KOPT-K1 (cell line): Measurements from ENCODE around the gene SBF1.

ENCODE experiments used
- H3K27ac ChIP-seq: fragments of 200-600 bp; sonication (generic); 2 replicates; pipeline ENCODE4 v1.5.1; 2016; ENCODE audit warnings: antibody characterized with exemption, mild to moderate bottlenecking, low read depth, low read length; ENCODE audit not compliant: poor library complexity, severe bottlenecking
- H3K36me3 ChIP-seq: fragments of 200-600 bp; sonication (generic); 2 replicates; pipeline ENCODE4 v1.5.1; 2017; ENCODE audit warnings: antibody characterized with exemption, mild to moderate bottlenecking, low read length, moderate library complexity; ENCODE audit not compliant: insufficient read depth
- H3K9me3 ChIP-seq: fragments of 200-600 bp; sonication (generic); 2 replicates; pipeline ENCODE4 v1.5.1; 2017; ENCODE audit warnings: antibody characterized with exemption, low read length, mild to moderate bottlenecking; ENCODE audit not compliant: insufficient read depth, poor library complexity, severe bottlenecking

SBF1 gene

DNA sequence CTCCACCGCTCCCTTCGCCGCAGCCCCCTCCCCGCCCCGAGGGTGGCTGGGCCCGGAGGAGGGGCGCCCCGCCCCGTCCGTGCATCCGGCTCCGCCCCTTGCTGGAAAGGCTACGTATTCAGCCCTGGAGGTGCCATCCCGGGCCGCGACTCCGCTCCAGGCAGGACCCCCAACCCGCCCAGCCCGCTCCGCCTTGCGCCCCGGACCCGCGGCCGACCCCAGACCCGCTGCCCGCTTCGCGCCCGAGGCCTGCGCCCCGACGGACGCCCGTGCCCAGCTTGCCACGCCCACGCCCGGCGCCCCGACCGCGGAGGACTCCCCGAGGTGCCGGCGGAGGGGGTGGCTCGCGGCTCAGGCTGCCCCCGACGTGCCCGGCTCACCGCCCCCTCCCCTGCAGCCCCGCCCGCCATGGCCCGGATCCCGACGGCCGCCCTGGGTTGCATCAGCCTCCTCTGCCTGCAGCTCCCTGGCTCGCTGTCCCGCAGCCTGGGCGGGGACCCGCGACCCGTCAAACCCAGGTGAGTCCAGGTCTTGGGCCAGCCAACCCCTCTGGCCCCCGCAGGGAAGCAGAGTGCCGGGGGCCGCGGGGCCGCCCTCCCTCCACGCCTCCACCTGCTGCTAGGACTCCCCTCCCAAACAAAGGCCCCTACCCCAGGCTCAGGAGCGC, 6.7 kb upstream of the SBF1 start, which contains the start of gene ADM2:
TSS of gene ADM2 (plus strand) at position 104 of the 667 bp plus-strand sequence. CDS start at position 409, 305 bp downstream.
- no peak within 1 kb of the TSS for H3K27ac ChIP-seq
- no peaks in the 10 kb centered on the region for H3K36me3 ChIP-seq
- no peaks in the 10 kb centered on the region for H3K9me3 ChIP-seq

DNA sequence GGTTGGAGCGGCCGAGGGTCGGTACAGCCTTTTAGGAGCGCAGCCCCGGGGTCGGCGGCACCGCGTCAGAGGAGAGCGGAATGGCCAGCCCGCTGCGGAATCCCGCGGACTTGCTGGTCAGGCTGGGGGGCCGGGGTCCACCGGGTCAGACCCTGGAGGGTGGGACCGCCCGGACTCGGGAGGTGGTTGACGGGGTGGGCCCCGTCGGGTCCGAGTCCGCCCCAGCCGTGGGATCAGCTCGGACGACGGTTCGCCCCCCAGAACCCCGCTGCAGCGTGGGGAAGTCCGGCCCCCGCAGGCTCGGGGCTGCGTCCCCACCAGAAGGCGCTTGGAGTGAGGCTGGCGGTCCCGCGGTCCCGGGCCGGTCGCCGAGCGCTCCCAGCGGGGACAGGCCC, 6.2 kb upstream of the SBF1 start:
- H3K27ac ChIP-seq: no peak overlapping the region
- no peaks in the 10 kb centered on the region for H3K9me3 ChIP-seq
- H3K36me3 ChIP-seq: no peaks in the 10 kb centered on the region

DNA sequence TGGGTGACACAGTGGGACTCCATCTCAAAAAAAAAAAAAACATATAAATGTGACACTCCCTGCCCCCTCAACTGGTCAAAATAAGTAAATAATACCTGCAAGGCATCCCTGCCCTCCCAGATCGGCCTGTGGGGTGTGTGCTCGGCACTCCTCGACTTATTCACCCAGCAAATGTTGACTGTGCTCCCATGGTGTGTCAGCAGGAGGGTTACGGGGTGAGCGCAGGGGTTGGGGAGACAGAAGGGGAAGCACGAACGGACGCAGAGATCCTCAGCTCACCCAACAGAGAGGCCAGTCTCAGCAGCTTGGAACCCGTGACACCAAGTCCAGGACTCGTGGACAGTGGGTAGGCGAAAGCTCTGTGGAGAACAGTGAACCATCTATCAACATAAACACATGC, 4.9 kb upstream of the SBF1 start:
- no peak overlapping the region for H3K27ac ChIP-seq

DNA sequence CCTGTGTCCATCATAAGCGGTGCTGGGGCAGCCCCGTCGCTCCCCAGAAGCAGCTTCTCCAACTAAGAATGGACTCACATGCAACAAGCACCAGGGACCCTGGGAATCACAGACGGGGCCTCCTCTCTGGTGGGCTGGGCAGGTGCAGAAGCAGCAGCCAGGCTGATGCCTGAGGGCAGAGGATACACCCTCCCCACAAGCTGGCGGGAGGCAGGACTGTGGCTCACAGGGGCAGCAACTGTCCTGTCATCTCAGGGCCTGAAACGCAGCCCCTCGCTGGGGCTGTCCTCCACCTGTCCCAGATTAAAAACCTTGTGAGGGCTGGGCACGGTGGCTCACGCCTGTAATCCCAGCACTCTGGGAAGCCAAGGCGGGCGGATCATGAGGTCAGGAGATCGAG, 3.1 kb upstream of the SBF1 start:
- H3K27ac ChIP-seq: no peak overlapping the region
- no peaks in the 10 kb centered on the region for H3K9me3 ChIP-seq
- H3K36me3 ChIP-seq: no peaks in the 10 kb centered on the region

More for the DNA sequence above, 4.9 kb upstream of the SBF1 start:
- H3K36me3 ChIP-seq: no peaks in the 10 kb centered on the region
- no peaks in the 10 kb centered on the region for H3K9me3 ChIP-seq

DNA sequence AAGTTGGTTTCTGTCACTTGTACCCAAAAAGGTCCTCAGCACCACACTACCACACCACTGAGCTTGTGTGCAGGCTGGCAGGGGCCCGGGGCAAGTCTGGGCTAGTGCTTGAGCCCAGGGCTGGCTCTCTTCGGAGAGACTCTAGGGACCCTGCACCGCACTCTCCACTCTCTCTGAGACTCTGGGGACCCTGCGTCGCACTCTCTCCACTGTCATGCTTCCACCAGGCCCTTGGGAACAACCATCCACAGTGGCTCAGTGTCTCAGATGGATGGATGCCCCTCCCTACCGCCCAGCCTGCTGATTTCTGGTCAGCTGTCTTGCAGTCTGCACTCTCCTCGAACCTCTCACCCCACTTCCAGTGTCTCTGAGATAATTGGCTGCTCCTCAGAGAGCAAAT, 2.0 kb upstream of the SBF1 start:
- Histone ChIP-seq H3K36me3 (no peaks in the 10 kb centered on the region), H3K9me3 (no peaks in the 10 kb centered on the region), H3K27ac (no peak overlapping the region)

DNA sequence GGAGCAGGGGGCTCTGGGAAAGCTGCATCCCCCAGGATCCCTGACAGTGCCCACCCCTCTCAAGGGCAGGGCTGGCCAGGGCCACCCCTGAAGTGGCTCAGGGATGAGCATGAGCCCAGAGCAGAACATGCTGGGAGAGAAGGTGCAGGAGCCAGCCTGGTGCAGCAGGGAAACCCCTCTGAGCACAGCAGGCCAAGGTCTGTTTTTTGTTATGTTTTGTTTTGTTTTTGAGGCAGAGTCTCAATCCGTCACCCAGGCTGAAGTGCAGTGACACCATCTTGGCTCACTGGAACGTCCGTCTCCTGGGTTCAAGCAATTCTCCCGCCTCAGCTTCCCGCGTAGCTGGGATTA, 792 bp upstream of the SBF1 start:
- Histone ChIP-seq H3K27ac (peak overlapping the region; percentile 96), H3K9me3 (no peaks in the 10 kb centered on the region), H3K36me3 (no peaks in the 10 kb centered on the region)

DNA sequence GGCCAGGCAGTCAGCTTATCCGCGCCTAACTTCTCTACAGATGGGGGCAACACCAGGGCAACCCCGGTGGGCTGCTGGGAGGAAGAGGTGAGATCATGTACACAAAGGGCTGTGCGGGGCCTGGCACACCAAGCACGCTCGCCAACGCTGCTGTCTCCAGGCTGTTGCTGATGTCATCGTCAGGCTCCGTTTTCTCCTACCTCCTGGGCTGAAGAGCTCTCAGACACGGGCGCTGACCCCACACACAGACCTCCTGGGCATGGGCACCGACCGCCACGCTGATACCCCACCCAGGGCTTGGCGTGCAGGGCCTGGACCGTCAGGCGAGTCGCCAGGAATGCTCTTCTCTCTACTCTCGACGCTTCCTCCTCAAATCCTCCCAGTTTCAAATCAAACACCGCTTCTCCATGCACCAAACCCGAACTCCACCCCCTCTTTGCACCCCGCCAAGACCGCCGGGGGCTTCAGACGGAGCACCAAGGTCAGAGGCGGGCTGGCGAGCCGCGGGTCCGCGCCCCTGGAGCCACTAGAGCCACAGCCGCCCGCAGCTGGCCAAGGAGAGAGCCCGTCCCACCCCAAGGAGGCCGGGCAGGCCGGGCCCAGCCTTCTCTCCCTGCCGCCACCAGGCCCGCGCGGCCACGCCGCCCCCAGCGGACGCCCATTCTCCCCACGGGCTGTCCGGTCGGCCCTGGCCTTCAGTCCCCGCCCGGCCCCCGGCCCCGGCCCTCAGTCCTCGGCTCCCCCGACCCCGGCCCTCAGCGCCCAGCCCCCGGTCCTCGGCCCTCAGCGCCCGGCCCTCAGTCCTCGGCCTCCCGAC, 772 bp downstream of the SBF1 start:
- peak overlapping the region; percentile 96 for H3K27ac ChIP-seq
- no peaks in the 10 kb centered on the region for H3K36me3 ChIP-seq
- H3K9me3 ChIP-seq: no peaks in the 10 kb centered on the region

DNA sequence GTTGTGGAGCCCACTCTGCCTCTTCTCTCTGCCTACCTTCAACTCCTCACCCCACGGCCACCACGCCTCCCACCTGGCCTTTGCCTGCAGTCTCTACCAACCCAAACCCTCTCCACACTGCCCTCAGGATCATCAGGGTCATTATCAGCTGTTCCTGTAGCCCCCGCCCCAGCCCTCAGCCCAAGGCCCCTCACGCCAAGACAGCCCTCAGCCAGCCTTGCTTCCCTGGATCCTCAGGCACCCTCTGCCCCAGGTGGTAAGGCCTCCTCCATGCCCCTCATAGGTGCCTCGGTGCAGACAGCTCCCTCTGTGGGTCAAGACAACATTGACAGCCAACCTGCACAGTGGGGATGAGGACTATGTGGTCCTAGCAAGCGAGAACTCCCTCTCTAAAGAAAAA, 1.7 kb downstream of the SBF1 start:
- peak overlapping the region; percentile 96 for H3K27ac ChIP-seq
- H3K9me3 ChIP-seq: no peaks in the 10 kb centered on the region
- H3K36me3 ChIP-seq: no peaks in the 10 kb centered on the region

DNA sequence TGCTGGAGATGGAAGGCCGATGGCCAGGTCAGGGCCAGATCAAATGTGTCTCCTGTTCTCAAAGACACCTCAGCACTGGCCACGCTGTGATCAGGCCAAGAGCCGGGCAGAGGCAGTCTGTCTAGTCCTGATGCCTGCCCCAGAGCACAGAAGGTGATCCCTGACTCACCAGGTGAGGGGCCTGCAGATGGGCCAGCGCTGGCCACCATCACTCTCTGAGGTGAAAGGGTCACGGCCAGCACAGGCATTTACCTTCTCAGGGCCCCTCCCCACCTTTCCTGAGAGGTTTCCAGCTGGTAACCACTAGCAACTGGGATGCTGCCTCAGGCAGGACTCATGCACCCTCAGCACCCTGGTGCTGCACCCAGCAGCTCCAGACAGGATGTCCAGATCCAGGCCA, 2.9 kb downstream of the SBF1 start:
- Histone ChIP-seq H3K9me3 (no peaks in the 10 kb centered on the region), H3K36me3 (peaks cover 6% of the 10 kb centered on the region), H3K27ac (peak overlapping the region; percentile 96)

DNA sequence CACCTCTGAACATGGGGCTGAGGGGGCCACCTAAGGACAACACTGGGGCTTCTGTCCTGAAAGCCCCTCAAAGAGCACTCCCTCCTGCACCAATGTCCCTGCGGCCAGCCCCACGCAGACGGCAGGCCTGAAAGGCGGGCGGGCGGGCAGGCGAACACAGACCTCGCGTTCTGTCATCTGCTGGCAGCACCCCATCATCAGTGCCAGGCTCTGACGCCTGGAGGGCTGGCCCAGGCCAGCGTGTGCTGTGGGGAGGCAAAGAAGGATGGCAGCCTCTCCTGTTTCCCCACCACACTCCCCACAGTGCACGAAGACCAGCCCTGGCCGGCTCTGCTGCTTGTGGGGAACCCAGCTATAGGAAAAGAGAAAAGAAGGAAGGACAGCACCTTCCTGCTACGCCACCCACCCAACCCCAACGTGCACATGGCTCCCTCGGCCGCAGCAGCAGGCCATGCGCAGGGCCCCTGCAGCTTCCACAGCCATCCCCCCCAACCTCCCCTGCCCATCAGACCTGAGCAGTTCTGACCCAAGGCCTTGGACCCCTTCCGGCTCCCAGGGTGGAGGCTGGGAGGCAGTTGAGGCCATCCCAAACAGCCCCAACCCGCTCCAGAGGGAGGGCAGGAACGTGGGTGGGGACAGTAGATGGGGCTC, 3.5 kb downstream of the SBF1 start:
- Histone ChIP-seq H3K36me3 (peaks cover 13% of the 10 kb centered on the region), H3K27ac (peak overlapping the region; percentile 96), H3K9me3 (no peaks in the 10 kb centered on the region)

DNA sequence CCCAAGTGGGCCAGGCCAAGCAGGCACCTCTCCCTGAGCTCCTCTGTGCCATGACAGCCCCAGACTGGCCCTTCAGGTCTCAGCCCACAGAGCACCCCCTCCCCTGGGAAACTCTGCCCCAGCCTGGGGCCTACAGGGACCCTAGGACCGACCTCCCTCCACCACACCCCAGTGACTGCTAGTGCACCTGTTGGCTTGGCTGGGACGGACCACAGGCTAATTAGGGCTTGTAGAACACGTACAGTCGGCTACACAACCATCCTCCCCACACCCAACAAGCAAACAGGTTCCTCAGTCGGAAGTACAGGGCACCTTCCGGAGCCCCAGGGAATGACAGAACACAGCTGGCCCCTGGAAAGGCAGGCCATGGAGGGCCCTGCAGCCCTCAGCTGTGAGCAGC, 4.3 kb downstream of the SBF1 start:
- Histone ChIP-seq H3K36me3 (peaks cover 21% of the 10 kb centered on the region), H3K9me3 (no peaks in the 10 kb centered on the region), H3K27ac (peak overlapping the region; percentile 96)

DNA sequence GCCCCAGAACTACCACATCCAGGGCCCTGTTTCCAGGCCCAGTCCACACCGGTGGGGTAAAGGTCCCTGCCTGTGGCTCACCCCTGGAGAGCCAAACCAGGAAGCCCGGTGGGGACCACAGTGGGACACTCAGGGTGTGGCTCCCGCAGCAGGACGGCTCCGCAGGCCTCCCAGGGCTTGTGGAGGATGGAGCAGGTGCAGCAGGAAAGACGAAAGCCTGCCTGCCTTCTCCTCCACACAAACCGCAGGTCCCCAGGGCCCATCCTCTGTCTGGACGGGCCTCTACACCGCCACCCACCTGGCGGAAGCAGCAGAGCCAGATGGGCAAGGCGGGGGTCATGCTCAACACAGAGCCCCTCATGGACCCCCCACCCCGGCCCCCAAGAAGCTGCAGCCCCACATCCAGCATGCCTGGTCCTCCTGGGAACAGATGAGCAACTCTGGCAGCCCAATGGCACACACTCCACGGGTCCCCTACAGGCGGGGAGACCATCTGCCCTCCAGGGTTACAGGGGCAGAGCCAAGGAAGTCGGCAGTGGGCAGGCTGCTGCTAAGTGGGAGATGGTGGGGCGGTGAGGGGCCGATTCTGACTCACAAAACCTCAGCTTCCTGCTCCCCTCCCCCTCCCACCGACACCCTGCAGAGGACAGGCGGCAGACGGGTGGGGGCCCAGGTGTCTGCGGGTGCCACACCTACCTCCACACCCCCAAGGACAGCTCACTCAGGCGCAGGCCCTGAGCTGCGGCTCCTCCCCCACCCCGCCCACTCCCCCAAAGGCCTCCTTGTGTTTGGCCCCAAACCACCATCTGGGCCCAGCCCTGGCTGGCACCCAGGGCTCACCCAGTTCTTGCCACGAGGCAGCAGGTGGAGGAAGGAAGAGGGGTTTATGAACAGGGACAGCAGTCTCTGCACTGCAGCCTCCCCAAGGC, 5.2 kb downstream of the SBF1 start:
- peaks cover 29% of the 10 kb centered on the region for H3K36me3 ChIP-seq
- H3K27ac ChIP-seq: peak overlapping the region; percentile 96

DNA sequence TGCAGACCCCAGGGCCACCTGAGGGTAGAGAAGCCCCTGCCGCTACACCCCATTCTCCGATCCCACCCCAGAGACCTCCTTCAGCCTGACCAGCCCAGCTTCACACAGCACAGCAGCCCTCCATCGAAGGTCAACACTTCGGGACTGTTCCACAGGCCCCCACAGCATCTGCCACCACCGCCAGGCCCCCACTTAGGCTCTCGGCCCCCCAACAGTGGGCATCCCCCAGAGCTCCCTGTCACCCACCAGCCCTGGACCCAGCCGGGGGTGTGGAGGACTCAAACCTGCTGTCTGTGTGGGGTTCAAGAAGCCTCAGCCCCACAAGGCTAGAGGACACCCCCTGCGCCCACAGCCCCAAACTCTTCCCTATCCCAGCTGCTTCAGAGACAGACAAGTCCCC, 6.2 kb downstream of the SBF1 start:
- Histone ChIP-seq H3K27ac (peak overlapping the region; percentile 96), H3K9me3 (no peaks in the 10 kb centered on the region), H3K36me3 (peaks cover 40% of the 10 kb centered on the region)

More for the DNA sequence above, 5.2 kb downstream of the SBF1 start:
- H3K9me3 ChIP-seq: no peaks in the 10 kb centered on the region

DNA sequence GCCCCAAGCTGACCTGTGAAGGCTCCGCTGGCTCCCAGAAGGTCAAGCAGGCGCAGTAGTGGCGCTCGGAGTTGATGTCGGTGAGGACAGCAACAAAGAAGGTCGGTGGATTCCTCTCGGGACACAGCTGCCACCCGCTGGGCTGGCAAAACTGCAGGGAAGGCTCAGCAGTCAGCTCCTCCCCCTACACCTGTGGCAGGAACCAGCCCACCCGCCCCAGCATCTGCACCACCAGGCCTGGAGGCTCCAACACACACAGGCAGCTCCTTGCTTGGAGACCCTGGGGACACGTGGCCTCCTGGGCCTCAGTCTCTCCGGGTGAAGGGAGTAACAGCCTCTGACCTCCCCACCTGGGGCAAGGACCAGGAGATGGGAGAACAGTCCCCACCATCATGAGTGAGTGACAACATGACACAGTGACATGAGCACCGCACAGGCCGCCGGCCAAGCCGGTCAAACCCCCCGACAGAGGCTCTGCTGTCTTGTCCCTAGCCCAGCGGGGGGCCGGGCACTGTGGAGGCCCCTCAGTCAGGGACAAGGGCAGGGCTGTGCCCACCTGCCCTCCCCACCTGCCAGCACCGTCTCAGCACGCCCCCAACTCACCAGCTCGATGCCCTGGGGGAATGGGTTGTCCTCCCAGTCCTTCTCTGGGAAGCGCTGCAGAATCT, 6.9 kb downstream of the SBF1 start:
- peaks cover 47% of the 10 kb centered on the region for H3K36me3 ChIP-seq
- H3K27ac ChIP-seq: peak overlapping the region; percentile 96
- H3K9me3 ChIP-seq: no peaks in the 10 kb centered on the region
